ENCODE measurements around the gene RYR2. TPM values are rescaled to one million over a fixed set of nuclear protein-coding genes. Genes with fewer than 3 reads are reported as not detected.

Gene RYR2
- polyA plus RNA-seq, 1 experiment: not detected

GRCh38 chr1:237745545-237745944 lies 703.6 kb downstream of the RYR2 start:
- no peaks in the 10 kb centered on the region for H3K27me3 ChIP-seq (ENCODE audit: control insufficient read depth, insufficient read depth, low read length)
- DNase-seq (ENCODE audit: low read depth): no peak
- H3K4me3 ChIP-seq (ENCODE audit: low read depth, low read length): no peak overlapping the region
- H3K36me3 ChIP-seq (ENCODE audit: control insufficient read depth, insufficient read depth, low read length): no peaks in the 10 kb centered on the region
- ChIA-PET POLR2A (no interaction called here), CTCF (no interaction called here)
- TF ChIP-seq CTCF (IDR thresholded peaks at IDR 0.05; ENCODE audit: insufficient read depth, low read depth, low read length): no peak

- Histone ChIP-seq H3K27me3 (ENCODE audit: control insufficient read depth, insufficient read depth, low read length) (no peaks in the 10 kb centered on the region), H3K36me3 (ENCODE audit: control insufficient read depth, insufficient read depth, low read length) (no peaks in the 10 kb centered on the region), H3K4me3 (ENCODE audit: low read depth, low read length) (no peak overlapping the region)
- POLR2A ChIA-PET: no interaction called here
- CTCF ChIA-PET: no interaction called here
- no peak for DNase-seq (ENCODE audit: low read depth)
- no peak for TF ChIP-seq CTCF (IDR thresholded peaks at IDR 0.05; ENCODE audit: insufficient read depth, low read depth, low read length)
These were observed 706.4 kb downstream of the RYR2 start for GRCh38 chr1:237748171-237748960.

- no peak for DNase-seq (ENCODE audit: low read depth)
- CTCF ChIA-PET: no interaction called here
- no peak for TF ChIP-seq CTCF (IDR thresholded peaks at IDR 0.05; ENCODE audit: insufficient read depth, low read depth, low read length)
- Histone ChIP-seq H3K27me3 (ENCODE audit: control insufficient read depth, insufficient read depth, low read length) (no peaks in the 10 kb centered on the region), H3K4me3 (ENCODE audit: low read depth, low read length) (no peak overlapping the region), H3K36me3 (ENCODE audit: control insufficient read depth, insufficient read depth, low read length) (no peaks in the 10 kb centered on the region)
- POLR2A ChIA-PET: no interaction called here
These were observed 707.1 kb downstream of the RYR2 start for GRCh38 chr1:237749122-237749521.

- no peak for TF ChIP-seq CTCF (IDR thresholded peaks at IDR 0.05; ENCODE audit: insufficient read depth, low read depth, low read length)
- no peak for DNase-seq (ENCODE audit: low read depth)
- CTCF ChIA-PET: no interaction called here
- Histone ChIP-seq H3K4me3 (ENCODE audit: low read depth, low read length) (no peak overlapping the region), H3K27me3 (ENCODE audit: control insufficient read depth, insufficient read depth, low read length) (no peaks in the 10 kb centered on the region), H3K36me3 (ENCODE audit: control insufficient read depth, insufficient read depth, low read length) (no peaks in the 10 kb centered on the region)
- POLR2A ChIA-PET: no interaction called here
These were observed 709.1 kb downstream of the RYR2 start for GRCh38 chr1:237751090-237751489.

- ChIA-PET CTCF (no interaction called here), POLR2A (no interaction called here)
- DNase-seq (ENCODE audit: low read depth): no peak
These were observed 712.6 kb downstream of the RYR2 start for GRCh38 chr1:237754627-237755026.

More at GRCh38 chr1:237754627-237755026, 712.6 kb downstream of the RYR2 start:
- no peak overlapping the region for H3K4me3 ChIP-seq (ENCODE audit: low read depth, low read length)
- no peak for TF ChIP-seq CTCF (IDR thresholded peaks at IDR 0.05; ENCODE audit: insufficient read depth, low read depth, low read length)
- H3K27me3 ChIP-seq (ENCODE audit: control insufficient read depth, insufficient read depth, low read length): no peaks in the 10 kb centered on the region
- no peaks in the 10 kb centered on the region for H3K36me3 ChIP-seq (ENCODE audit: control insufficient read depth, insufficient read depth, low read length)

Data from BJ (cell line).